Lung microvascular endothelial cell (primary cell): ENCODE data around the gene CCSER2. TPM values are rescaled to one million over a fixed set of nuclear protein-coding genes. Genes with fewer than 3 reads are reported as not detected.
A peak's percentile ranks its signal among the peaks of the same experiment; 100 is the strongest.
"Not testable (repeated sequence)": the region's sequence is repeated elsewhere in the genome, so short reads cannot be mapped to it uniquely, and the experiment has no call there.

ENCODE experiments used
- DNase-seq, 2 donors: peaks; one replicate each; pipeline versions ENCODE4 v3.0.0 to v3.0.0-alpha.2; 2010; ENCODE audit warnings: low read depth in 2 of 2
- total RNA-seq: library from RNA; depleted of rRNA; stranded (reverse); fragments of >200 nt; gene quantifications from 2 replicates; pipeline ENCODE4 v1.2.1, GENCODE V29; 2014

Gene CCSER2
- total RNA-seq: 11.1 and 14.9 TPM in 2 replicates

- peak; percentile 96 to 97 for DNase-seq
Observed at GRCh38 chr10:84328418-84329195, at the start of gene CCSER2. TSS of gene CCSER2 (plus strand) at chr10:84328589. CDS start at chr10:84371053, 42,464 bp downstream.

GRCh38 chr10:84279876-84280475 is 48.4 kb upstream of the CCSER2 start:
- not testable (repeated sequence) for DNase-seq

- DNase-seq: no peak
Observed at GRCh38 chr10:84286695-84287094, 41.7 kb upstream of the CCSER2 start.

DNA sequence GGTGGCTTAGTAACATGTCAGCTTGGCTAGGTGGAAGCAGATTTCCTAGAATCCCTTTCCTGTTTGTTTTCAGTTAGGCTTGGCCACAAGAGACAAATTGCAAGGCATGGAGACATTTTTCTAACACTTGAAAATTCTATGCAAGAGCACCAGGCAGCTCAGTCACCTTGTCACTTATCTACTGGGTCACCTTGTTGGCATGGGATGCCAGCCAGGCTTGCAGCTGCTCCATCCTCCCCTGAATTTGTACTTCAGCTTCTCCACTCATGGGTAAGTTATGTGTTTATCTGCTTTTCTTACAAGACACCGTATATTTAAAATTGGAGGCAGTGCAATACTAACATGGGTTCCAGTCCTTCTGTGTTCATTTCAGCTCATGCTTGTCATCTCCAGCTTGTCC is 40.2 kb upstream of the CCSER2 start:
- DNase-seq: no peak

GRCh38 chr10:84289521-84290200 is 38.7 kb upstream of the CCSER2 start:
- no peak for DNase-seq

DNA sequence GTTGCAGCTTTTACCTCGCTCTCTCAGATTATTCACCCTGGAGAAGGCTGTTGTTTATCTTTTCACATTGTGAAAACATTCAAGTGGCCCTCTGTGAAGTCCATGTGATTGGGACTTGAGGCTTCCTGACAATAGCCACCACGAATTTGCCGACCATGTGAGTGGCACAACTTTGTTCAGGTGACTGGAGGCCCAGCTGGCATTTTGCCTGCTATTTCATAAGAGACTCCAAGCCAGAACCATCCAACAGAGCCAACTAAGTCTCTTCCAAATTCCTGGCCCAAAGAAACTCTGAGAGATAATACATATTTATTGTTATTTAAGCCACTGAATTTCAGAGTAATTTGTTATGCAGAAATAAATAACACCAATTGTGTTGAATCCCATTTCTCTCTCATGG is 38.2 kb upstream of the CCSER2 start:
- DNase-seq: no peak

DNA sequence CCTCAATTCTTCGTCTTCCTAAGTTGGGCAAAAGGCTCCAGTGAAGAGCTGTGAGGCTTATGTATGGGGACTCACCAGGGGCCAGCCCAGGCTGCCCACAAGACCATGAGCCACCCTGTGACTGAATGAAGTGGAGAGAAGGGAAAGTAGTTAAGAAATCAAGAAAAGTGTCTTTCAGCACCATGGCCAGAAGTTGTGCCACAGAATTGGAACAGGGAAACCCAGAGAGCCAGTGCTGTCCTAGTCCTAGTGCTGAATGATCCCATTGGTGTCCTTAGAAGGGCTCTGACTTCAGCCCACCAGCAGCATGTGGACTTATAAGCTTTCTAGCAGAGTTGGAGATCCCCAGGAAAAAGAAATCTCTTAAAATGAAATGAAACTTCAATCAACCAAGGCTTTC is 37.0 kb upstream of the CCSER2 start:
- peak; percentile 66 to 78 for DNase-seq

DNA sequence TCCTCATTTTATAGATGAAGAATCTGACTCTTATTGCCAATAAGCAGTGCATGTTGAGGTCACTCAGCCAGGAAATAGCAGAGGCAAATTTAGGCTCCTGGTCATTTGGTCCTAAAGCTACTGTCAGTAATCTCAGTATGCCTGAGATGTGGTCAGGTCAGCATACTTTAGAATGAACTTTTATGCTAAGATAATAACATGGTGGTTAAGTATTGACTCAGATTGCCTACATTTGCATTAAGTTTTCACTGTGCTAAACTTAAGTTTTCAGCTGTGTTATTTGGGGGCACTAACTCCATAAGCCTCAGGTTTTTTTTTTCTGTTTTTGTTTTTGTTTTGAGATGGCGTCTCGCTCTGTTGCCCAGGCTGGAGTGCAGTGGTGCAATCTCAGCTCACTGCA is 35.9 kb upstream of the CCSER2 start:
- DNase-seq: no peak

GRCh38 chr10:84293171-84293570 is 35.2 kb upstream of the CCSER2 start:
- DNase-seq: no peak

- no peak for DNase-seq
Observed at GRCh38 chr10:84293574-84294016, 34.8 kb upstream of the CCSER2 start.

DNA sequence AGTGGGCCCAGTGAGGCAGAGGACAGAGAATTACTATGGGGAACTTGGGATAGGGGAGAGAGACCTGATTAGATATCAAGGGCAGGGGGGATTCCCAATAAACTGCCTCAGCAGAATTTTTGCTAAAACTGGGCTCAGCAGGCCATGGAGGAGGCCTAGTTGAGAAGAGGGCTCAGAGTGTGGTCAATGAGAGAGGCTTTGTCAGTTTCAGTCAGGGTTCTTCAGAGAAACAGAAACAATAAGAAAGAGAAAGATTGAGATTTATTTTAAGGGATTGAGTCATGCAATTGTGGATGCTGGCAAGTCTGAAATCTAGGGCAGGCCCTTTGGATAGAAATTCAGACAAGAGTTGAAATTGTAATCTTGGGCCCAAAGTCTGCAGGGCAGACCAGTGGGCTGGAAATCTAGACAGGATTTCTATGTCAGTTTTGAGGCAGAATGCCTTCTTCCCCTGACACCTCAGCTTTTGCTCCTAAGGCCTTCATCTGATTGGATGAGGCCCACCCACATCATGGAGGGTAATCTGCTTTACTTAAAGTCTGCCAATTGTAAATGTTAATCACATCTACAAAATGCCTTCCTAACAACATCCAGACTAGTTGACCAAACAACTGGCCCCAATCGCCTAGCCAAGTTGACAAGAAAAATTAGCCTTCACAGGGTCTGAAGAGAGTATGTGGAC is 33.5 kb upstream of the CCSER2 start:
- no peak for DNase-seq

DNA sequence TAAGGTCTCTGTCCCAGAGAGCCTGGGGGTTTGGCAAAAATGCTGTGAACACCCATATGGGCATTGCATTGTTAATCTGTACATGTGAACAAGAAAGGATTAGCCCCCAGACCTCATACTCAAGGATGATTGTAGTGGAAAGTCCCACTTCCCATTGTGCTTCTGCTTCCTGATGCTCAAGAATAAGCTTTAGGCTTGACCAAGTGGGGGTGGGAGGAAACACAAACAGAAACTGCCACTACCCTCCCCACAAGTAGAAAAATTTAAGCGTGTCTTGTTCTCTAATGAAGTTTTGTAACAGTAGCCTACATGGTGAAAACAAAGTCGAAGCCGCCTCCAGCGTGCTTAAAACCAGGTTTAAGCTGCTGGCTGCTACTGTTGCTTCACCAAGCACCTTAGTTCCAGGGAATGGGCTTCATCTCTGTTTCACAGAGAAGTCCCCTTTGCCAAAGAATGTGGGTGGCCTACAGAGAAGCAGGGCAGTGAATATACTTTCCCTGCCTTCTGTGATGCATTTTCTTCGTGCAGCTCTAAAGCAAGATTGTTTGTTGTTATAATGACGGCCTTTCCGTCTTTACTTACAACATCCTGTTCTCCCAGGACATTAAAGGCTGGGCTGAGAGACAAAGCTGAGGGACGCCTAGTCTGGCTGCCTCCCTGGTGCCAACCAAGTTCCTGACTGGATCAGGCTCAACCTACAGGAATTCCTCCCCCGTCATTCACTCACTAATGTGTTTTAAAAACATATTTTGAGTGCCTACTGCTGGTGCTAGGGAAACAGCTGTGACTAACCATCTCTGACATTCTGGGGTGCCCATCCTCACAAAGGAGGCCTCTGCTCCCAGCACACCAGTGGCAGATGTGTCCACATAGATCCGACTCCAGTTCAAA is 32.1 kb upstream of the CCSER2 start:
- DNase-seq: peak; percentile 44 to 97

DNA sequence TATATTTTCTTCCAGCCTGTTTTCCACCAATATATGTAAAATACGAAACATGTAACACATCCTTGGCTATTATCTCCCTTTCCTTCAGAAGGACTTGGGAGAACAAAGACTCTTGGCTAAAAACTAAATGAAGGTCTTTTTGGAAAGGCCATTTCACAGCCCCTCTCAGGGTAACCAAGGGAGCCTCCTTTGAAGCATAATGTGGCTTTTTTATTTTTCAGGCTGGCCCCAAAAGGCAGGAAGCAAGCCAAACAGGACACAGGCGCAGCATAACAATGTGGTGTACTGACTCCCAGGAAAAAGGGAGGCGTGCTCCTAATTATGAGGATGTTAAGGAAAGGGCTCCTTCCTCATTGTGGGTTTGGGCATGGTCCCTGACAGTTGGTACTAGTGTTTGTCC is 30.3 kb upstream of the CCSER2 start:
- no peak for DNase-seq

GRCh38 chr10:84302223-84302622 is 26.2 kb upstream of the CCSER2 start:
- no peak for DNase-seq

DNA sequence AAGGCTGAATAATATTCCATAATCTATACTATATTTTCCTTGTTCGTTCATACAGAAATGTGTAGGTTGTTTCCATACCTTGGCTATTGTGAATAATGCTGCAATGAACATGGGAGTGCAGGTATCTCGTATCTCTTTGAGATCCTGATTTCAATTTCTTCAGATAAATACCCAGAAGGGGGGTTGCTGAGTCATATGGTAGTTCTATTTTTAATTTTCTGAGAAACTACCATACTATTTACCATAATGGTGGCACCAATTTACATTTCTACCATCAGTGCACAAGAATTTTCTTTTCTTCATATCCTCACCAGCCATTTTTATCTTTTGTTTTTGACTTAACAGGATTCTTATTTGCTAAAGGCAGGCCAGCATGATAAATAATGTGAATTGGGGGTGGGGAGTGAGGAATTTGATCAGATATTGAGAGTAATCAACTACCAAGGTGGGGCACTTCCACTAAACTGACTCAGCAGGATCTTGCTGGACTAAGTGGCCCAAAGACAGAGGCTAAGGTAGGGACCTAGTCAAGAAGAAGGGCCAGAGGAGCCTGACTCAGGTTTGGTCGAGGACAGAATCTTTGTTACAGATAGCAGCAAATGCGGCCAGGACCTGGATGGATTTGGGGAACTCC is 21.5 kb upstream of the CCSER2 start:
- DNase-seq: no peak

- DNase-seq: no peak
Observed at GRCh38 chr10:84308021-84308420, 20.4 kb upstream of the CCSER2 start.

DNA sequence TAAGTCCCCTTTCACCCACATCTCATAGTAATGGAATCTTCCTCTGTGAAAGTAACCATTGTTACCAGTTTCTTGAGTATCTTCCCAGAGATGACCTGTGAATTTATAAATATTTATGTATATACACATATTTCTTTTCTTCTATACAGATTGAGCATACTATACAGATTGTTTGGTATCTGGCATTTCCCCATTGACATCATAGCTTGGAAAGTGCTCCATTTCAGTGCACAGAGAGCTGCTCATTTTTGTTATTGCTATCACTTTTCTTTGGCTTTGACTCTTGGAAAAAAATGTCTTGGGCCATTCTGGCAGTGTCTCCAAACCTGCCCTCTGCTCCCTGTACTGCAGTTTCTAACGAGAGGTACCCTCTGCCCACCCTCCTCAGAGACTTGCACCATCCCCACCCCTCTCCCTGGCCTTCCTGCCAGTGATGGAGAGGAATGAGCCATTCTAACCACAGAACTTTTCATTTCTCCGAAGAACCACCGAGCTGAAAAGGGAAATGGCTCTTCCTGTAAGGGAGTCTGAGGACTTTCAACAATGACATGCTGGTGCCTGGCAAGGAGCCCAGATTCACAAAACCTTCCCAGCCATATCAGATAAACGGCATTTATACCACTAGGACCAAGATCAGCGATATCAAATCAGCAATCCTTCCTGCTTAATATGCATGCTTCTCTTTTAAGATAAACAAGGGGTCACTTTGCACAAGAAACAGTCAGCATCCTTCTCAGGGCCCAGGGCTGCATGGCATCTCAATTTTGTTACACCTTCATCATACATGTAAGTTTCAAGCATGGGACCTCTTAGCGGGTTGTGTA is 19.7 kb upstream of the CCSER2 start:
- peak; percentile 52 to 96 for DNase-seq

DNA sequence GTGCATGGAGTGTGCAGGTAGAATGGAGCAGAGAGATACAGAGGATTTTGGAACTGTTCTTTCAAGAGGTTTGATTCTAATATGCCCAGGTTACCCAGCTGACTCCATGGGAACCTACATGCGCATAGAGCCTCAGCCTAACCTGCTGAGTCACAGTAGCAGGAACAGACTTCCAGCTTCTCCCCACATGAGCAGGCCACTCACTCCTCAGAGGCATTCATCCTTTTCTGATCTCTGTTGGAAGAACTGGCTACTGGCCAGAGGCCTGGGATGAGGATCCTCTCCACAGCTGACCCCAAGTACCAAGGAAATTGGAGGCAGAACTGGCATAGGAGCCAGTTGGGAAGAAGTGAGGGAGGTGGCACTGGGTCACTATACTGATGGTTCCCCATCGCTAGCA is 17.9 kb upstream of the CCSER2 start:
- DNase-seq: peak in 1 of 2 donors; percentile 86

DNA sequence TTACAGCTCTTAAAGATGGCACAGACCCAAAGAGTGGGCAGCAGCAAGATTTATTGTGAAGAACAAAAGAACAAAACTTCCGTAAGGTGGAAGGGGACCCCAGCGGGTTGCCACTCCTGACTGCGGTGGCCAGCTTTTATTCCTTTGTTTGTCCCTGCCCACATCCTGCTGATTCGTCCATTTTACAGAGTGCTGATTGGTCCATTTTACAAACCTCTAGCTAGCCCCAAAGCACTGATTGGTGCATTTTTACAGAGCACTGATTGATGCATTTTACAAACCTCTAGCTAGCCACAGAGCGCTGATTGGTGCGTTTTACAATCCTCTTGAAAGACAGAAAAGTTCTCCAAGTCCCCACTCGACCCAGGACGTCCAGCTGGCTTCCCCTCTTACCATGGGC is 16.8 kb upstream of the CCSER2 start:
- DNase-seq: no peak

- no peak for DNase-seq
Observed at GRCh38 chr10:84312816-84313215, 15.6 kb upstream of the CCSER2 start.
